Measurements from ENCODE around the gene SLC47A1. TPM values are rescaled to one million over a fixed set of nuclear protein-coding genes. Genes with fewer than 3 reads are reported as not detected.
A peak's percentile ranks its signal among the peaks of the same experiment; 100 is the strongest.

Gene SLC47A1
- total and polyA plus RNA-seq, 2 of the 13 experiments (the other 11 are each of a cell fraction or from before 2014, with no cell fraction given): 42.1 to 67.5 TPM

DNA sequence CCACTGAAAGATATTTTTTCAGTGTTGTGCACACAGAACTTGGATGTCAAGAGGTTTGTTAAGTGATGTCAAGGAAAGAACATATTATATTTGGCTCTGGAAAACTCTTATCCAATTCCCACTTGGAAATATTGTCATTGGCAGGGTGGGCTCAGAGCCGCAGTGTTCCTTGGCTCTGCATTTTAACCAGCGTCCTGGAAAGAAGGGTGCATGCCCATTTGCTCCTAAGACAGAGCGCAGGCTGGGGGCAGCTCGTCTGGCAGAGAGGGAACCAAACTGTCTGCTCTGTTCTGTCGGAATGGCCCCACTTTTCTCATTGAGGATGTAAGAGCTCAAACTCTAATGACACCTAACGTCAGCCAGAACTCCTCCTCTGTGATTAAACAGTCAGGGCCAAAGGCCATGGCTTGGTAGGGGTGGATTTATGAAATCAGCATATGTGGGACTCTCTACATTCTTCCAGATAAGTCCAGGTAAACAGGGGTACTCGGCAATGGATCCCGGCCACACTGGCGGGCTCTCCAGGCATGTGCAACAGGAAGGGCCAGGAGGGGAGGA lies 18.0 kb downstream of the SLC47A1 start (continued):
- no peak for TF ChIP-seq SOX6 (IDR thresholded peaks at IDR 0.05)
- peak; percentile 36; the same call in 1 of the 2 replicates for TF ChIP-seq SOX6 (CRISPR knock-in tag; IDR thresholded peaks at IDR 0.05)
- TF ChIP-seq SOX13 (IDR thresholded peaks at IDR 0.05): no peak
- TF ChIP-seq SOX13 (CRISPR knock-in tag; conservative IDR thresholded peaks at IDR 0.05 in 1 of 2, IDR thresholded peaks at IDR 0.05 in 1 of 2): peak in 1 of 2 experiments; percentile 32; a peak in 1 of 4 replicates
- TF ChIP-seq, protein P1, sequence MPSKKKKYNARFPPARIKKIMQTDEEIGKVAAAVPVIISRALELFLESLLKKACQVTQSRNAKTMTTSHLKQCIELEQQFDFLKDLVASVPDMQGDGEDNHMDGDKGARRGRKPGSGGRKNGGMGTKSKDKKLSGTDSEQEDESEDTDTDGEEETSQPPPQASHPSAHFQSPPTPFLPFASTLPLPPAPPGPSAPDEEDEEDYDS (CRISPR knock-in tag; IDR thresholded peaks at IDR 0.05): peak; percentile 17; the same call in 1 of the 2 replicates
- TF ChIP-seq, protein P2, sequence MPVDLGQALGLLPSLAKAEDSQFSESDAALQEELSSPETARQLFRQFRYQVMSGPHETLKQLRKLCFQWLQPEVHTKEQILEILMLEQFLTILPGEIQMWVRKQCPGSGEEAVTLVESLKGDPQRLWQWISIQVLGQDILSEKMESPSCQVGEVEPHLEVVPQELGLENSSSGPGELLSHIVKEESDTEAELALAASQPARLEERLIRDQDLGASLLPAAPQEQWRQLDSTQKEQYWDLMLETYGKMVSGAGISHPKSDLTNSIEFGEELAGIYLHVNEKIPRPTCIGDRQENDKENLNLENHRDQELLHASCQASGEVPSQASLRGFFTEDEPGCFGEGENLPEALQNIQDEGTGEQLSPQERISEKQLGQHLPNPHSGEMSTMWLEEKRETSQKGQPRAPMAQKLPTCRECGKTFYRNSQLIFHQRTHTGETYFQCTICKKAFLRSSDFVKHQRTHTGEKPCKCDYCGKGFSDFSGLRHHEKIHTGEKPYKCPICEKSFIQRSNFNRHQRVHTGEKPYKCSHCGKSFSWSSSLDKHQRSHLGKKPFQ (CRISPR knock-in tag; IDR thresholded peaks at IDR 0.05; ENCODE audit: insufficient replicate concordance): peak; percentile 36
- peak in 1 of 2 experiments; percentile 45; a peak in 1 of 4 replicates for TF ChIP-seq EP300 (IDR thresholded peaks at IDR 0.05; ENCODE audit: low read depth in 2 of 2, low read length in 2 of 2)
- no peak for TF ChIP-seq EP300 (CRISPR knock-in tag; IDR thresholded peaks at IDR 0.05; ENCODE audit: borderline replicate concordance)
- TF ChIP-seq CREB3 (CRISPR knock-in tag; IDR thresholded peaks at IDR 0.05): no peak
- TF ChIP-seq ATF7 (IDR thresholded peaks at IDR 0.05): no peak
- TF ChIP-seq ATF7 (CRISPR knock-in tag; IDR thresholded peaks at IDR 0.05): 0 out of 2 replicates have a peak, but pooled peaks have one; percentile 27
- TF ChIP-seq ZNF687 (CRISPR knock-in tag; IDR thresholded peaks at IDR 0.05): 0 out of 2 replicates have a peak, but pooled peaks have one; percentile 0
- TF ChIP-seq ZNF556 (CRISPR knock-in tag; IDR thresholded peaks at IDR 0.05; ENCODE audit: borderline replicate concordance): 0 out of 2 replicates have a peak, but pooled peaks have one; percentile 60
- TF ChIP-seq ZNF124 (CRISPR knock-in tag; IDR thresholded peaks at IDR 0.05): peak; percentile 34; the same call in 1 of the 2 replicates
- TF ChIP-seq CREM (IDR thresholded peaks at IDR 0.05): 0 out of 2 replicates have a peak, but pooled peaks have one; percentile 9
- no peak for TF ChIP-seq CREM (CRISPR knock-in tag; IDR thresholded peaks at IDR 0.05)
- TF ChIP-seq, protein P3, sequence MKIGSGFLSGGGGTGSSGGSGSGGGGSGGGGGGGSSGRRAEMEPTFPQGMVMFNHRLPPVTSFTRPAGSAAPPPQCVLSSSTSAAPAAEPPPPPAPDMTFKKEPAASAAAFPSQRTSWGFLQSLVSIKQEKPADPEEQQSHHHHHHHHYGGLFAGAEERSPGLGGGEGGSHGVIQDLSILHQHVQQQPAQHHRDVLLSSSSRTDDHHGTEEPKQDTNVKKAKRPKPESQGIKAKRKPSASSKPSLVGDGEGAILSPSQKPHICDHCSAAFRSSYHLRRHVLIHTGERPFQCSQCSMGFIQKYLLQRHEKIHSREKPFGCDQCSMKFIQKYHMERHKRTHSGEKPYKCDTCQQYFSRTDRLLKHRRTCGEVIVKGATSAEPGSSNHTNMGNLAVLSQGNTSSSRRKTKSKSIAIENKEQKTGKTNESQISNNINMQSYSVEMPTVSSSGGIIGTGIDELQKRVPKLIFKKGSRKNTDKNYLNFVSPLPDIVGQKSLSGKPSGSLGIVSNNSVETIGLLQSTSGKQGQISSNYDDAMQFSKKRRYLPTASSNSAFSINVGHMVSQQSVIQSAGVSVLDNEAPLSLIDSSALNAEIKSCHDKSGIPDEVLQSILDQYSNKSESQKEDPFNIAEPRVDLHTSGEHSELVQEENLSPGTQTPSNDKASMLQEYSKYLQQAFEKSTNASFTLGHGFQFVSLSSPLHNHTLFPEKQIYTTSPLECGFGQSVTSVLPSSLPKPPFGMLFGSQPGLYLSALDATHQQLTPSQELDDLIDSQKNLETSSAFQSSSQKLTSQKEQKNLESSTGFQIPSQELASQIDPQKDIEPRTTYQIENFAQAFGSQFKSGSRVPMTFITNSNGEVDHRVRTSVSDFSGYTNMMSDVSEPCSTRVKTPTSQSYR (CRISPR knock-in tag; IDR thresholded peaks at IDR 0.05; ENCODE audit: borderline replicate concordance): no peak
- no peak for TF ChIP-seq MYC (CRISPR knock-in tag; IDR thresholded peaks at IDR 0.05; ENCODE audit: borderline replicate concordance)
- peak; percentile 43 for TF ChIP-seq TEAD3 (CRISPR knock-in tag; optimal IDR thresholded peaks at IDR 0.05; ENCODE audit: borderline replicate concordance)
- no peak for TF ChIP-seq SIX4 (CRISPR knock-in tag; IDR thresholded peaks at IDR 0.05)
